Measurements from ENCODE around the gene ARL2. TPM values are rescaled to one million over a fixed set of nuclear protein-coding genes. Genes with fewer than 3 reads are reported as not detected.

Gene ARL2
- total RNA-seq, 1 experiment from 2014 or later, result 171 TPM

GRCh38 chr11:65027213-65028067 is 13.5 kb downstream of the ARL2 start, which contains the start of gene SNX15:
SNX15 (plus strand) TSS chr11:65027439; CDS start chr11:65027538, 99 bp downstream.
- ChIA-PET POLR2A (no interaction called here), CTCF (interaction anchor here (0.7 to 3.6 kb wide), 6 partner anchors 13 to 178 kb away, joined by 3 to 23 read pairs (median 4); partner anchors contain the start of genes ARL2, SAC3D1 and VPS51)
- no peaks in the 10 kb centered on the region for H3K36me3 Mint-ChIP-seq
- DNase-seq (ENCODE audit: low spot score) (peak; percentile 89), ATAC-seq (peak; percentile 86)
- peaks cover 5% of the 10 kb centered on the region for H3K27me3 Mint-ChIP-seq (ENCODE audit: low read depth)
- 0 out of 2 replicates have a peak within 1 kb of the TSS, but pooled peaks have one; percentile 44 for H3K27ac Mint-ChIP-seq
- peak within 1 kb of the TSS; percentile 67 for H3K4me3 Mint-ChIP-seq
- H3K4me1 Mint-ChIP-seq, result peaks cover 9% of the 10 kb centered on the region
- no peaks in the 10 kb centered on the region for H3K9me3 Mint-ChIP-seq
- TF ChIP-seq, protein P1, sequence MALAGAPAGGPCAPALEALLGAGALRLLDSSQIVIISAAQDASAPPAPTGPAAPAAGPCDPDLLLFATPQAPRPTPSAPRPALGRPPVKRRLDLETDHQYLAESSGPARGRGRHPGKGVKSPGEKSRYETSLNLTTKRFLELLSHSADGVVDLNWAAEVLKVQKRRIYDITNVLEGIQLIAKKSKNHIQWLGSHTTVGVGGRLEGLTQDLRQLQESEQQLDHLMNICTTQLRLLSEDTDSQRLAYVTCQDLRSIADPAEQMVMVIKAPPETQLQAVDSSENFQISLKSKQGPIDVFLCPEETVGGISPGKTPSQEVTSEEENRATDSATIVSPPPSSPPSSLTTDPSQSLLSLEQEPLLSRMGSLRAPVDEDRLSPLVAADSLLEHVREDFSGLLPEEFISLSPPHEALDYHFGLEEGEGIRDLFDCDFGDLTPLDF (CRISPR knock-in tag; IDR thresholded peaks at IDR 0.05), result 0 out of 2 replicates have a peak, but pooled peaks have one; percentile 19
- TF ChIP-seq EMX1 (CRISPR knock-in tag; IDR thresholded peaks at IDR 0.05) (no peak), ELF4 (CRISPR knock-in tag; IDR thresholded peaks at IDR 0.05; ENCODE audit: low read depth) (no peak), FOXP4 (CRISPR knock-in tag; IDR thresholded peaks at IDR 0.05) (0 out of 2 replicates have a peak, but pooled peaks have one; percentile 36), HMGA2 (CRISPR knock-in tag; IDR thresholded peaks at IDR 0.05) (no peak), ZBTB43 (CRISPR knock-in tag; IDR thresholded peaks at IDR 0.05) (peak; percentile 48; the same call in 1 of the 2 replicates), USF2 (CRISPR knock-in tag; IDR thresholded peaks at IDR 0.05) (peak; percentile 15; the same call in 1 of the 2 replicates), ZNF219 (CRISPR knock-in tag; IDR thresholded peaks at IDR 0.05; ENCODE audit: borderline replicate concordance) (no peak), GTF2I (CRISPR knock-in tag; conservative IDR thresholded peaks at IDR 0.05) (no peak), CREB1 (CRISPR knock-in tag; IDR thresholded peaks at IDR 0.05) (peak; percentile 43; the same call in 1 of the 2 replicates), ATF1 (CRISPR knock-in tag; IDR thresholded peaks at IDR 0.05) (no peak), AR (CRISPR knock-in tag; IDR thresholded peaks at IDR 0.05) (no peak), NFE2L1 (CRISPR knock-in tag; IDR thresholded peaks at IDR 0.05) (peak; percentile 17; the same call in 1 of the 2 replicates), RELA (CRISPR knock-in tag; IDR thresholded peaks at IDR 0.05; ENCODE audit: borderline replicate concordance) (0 out of 2 replicates have a peak, but pooled peaks have one; percentile 37), MAX (CRISPR knock-in tag; IDR thresholded peaks at IDR 0.05) (peak; percentile 85; the same call in 1 of the 2 replicates), ZBTB21 (CRISPR knock-in tag; IDR thresholded peaks at IDR 0.05; ENCODE audit: borderline replicate concordance) (no peak)
- TF ChIP-seq, protein P2, sequence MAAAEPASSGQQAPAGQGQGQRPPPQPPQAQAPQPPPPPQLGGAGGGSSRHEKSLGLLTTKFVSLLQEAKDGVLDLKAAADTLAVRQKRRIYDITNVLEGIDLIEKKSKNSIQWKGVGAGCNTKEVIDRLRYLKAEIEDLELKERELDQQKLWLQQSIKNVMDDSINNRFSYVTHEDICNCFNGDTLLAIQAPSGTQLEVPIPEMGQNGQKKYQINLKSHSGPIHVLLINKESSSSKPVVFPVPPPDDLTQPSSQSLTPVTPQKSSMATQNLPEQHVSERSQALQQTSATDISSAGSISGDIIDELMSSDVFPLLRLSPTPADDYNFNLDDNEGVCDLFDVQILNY (CRISPR knock-in tag; IDR thresholded peaks at IDR 0.05), result 0 out of 2 replicates have a peak, but pooled peaks have one; percentile 62
- TF ChIP-seq, protein P3, sequence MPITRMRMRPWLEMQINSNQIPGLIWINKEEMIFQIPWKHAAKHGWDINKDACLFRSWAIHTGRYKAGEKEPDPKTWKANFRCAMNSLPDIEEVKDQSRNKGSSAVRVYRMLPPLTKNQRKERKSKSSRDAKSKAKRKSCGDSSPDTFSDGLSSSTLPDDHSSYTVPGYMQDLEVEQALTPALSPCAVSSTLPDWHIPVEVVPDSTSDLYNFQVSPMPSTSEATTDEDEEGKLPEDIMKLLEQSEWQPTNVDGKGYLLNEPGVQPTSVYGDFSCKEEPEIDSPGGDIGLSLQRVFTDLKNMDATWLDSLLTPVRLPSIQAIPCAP (CRISPR knock-in tag; IDR thresholded peaks at IDR 0.05), result no peak
- TF ChIP-seq, protein P4, sequence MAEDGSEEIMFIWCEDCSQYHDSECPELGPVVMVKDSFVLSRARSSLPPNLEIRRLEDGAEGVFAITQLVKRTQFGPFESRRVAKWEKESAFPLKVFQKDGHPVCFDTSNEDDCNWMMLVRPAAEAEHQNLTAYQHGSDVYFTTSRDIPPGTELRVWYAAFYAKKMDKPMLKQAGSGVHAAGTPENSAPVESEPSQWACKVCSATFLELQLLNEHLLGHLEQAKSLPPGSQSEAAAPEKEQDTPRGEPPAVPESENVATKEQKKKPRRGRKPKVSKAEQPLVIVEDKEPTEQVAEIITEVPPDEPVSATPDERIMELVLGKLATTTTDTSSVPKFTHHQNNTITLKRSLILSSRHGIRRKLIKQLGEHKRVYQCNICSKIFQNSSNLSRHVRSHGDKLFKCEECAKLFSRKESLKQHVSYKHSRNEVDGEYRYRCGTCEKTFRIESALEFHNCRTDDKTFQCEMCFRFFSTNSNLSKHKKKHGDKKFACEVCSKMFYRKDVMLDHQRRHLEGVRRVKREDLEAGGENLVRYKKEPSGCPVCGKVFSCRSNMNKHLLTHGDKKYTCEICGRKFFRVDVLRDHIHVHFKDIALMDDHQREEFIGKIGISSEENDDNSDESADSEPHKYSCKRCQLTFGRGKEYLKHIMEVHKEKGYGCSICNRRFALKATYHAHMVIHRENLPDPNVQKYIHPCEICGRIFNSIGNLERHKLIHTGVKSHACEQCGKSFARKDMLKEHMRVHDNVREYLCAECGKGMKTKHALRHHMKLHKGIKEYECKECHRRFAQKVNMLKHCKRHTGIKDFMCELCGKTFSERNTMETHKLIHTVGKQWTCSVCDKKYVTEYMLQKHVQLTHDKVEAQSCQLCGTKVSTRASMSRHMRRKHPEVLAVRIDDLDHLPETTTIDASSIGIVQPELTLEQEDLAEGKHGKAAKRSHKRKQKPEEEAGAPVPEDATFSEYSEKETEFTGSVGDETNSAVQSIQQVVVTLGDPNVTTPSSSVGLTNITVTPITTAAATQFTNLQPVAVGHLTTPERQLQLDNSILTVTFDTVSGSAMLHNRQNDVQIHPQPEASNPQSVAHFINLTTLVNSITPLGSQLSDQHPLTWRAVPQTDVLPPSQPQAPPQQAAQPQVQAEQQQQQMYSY (CRISPR knock-in tag; IDR thresholded peaks at IDR 0.05), result peak; percentile 78

Data from WTC11 (cell line).